IMR-90 (cell line): ENCODE data around the gene ARHGEF4. TPM values are rescaled to one million over a fixed set of nuclear protein-coding genes. Genes with fewer than 3 reads are reported as not detected.

Source experiments
- ATAC-seq: fragments of 200-7000 bp; cut with Tn5 transposase; 2 replicates; pipeline ENCODE4 v1.9.1; 2020; ENCODE audit warnings: low read depth, mild to moderate bottlenecking, moderate library complexity
- BruUV-seq: library from RNA; stranded (reverse); fragments of 400-500 nt; replicated peaks from 2 replicates; lab custom pipeline; 2021; lab: Mats Ljungman, UMichigan
- CTCF ChIA-PET: fragments of 300-600 bp; formaldehyde crosslinking; extraction: SDS; loops from one replicate; lab custom pipeline; 2021; ENCODE audit warnings: antibody characterized with exemption; lab: Yijun Ruan, JAX
- POLR2A ChIA-PET: fragments of 300-600 bp; sonication (Branson Sonifier 250); formaldehyde crosslinking; loops from one replicate; lab custom pipeline; 2022; ENCODE audit warnings: antibody characterized with exemption; ENCODE audit not compliant: unreplicated experiment; lab: Charles Lee
- DNase-seq: peaks from one replicate; pipeline ENCODE4 v3.0.0; 2013
- H2AFZ ChIP-seq: replicated peaks from 2 replicates; pipeline ENCODE3; 2013; ENCODE audit warnings: low read length, mild to moderate bottlenecking; ENCODE audit not compliant: poor library complexity
- H2AK5ac ChIP-seq: 2 replicates; pipeline ENCODE4 v1.6.1; 2013; ENCODE audit warnings: low read depth, low read length, inconsistent platforms
- H2AK9ac ChIP-seq: replicated peaks from 2 replicates; pipeline ENCODE3; 2013; ENCODE audit warnings: mild to moderate bottlenecking, low read depth, low read length, moderate library complexity; ENCODE audit not compliant: poor library complexity
- H2BK120ac ChIP-seq: 2 replicates; pipeline ENCODE4 v1.6.1; 2013; ENCODE audit warnings: low read depth, low read length, inconsistent platforms
- H2BK15ac ChIP-seq: 3 replicates; pipeline ENCODE4 v1.6.1; 2013; ENCODE audit warnings: low read depth, low read length, inconsistent platforms
- H2BK20ac ChIP-seq: 2 replicates; pipeline ENCODE4 v1.6.1; 2013; ENCODE audit warnings: low read depth, mild to moderate bottlenecking, inconsistent platforms, low read length, moderate library complexity
- H2BK5ac ChIP-seq: 2 replicates; pipeline ENCODE4 v1.6.1; 2013; ENCODE audit warnings: mild to moderate bottlenecking, low read depth, low read length, inconsistent platforms; ENCODE audit not compliant: poor library complexity, severe bottlenecking
- H3K14ac ChIP-seq: replicated peaks from 2 replicates; pipeline ENCODE4 v1.6.1; 2013; ENCODE audit warnings: low read depth, low read length, inconsistent platforms
- H3K18ac ChIP-seq: 2 replicates; pipeline ENCODE4 v1.6.1; 2013; ENCODE audit warnings: low read depth, low read length, control low read depth
- H3K23ac ChIP-seq: 2 replicates; pipeline ENCODE4 v1.6.1; 2013; ENCODE audit warnings: low read depth, low read length, inconsistent platforms
- H3K27ac ChIP-seq: 2 replicates; pipeline ENCODE4 v1.5.1; 2013; ENCODE audit warnings: mild to moderate bottlenecking, control low read depth, low read length; ENCODE audit not compliant: insufficient read depth
- H3K27me3 ChIP-seq: 2 replicates; pipeline ENCODE4 v1.6.1; 2013; ENCODE audit warnings: low read length; ENCODE audit not compliant: control insufficient read depth, insufficient read depth
- H3K36me3 ChIP-seq: 2 replicates; pipeline ENCODE4 v1.6.1; 2013; ENCODE audit warnings: low read length, mixed read lengths; ENCODE audit not compliant: control insufficient read depth, insufficient read depth
- H3K4ac ChIP-seq: 2 replicates; pipeline ENCODE4 v1.6.1; 2013; ENCODE audit warnings: low read depth, low read length, inconsistent platforms
- H3K4me1 ChIP-seq: 2 replicates; pipeline ENCODE4 v1.6.1; 2013; ENCODE audit warnings: low read length, mixed read lengths; ENCODE audit not compliant: control insufficient read depth, insufficient read depth
- H3K4me2 ChIP-seq: 2 replicates; pipeline ENCODE4 v1.6.1; 2013; ENCODE audit warnings: low read depth, mild to moderate bottlenecking, control low read depth, low read length, moderate library complexity
- H3K4me3 ChIP-seq: 2 replicates; pipeline ENCODE4 v1.5.1; 2013; ENCODE audit warnings: low read depth, mild to moderate bottlenecking, control low read depth, low read length, moderate library complexity; ENCODE audit not compliant: insufficient read depth
- H3K56ac ChIP-seq: 2 replicates; pipeline ENCODE4 v1.6.1; 2013; ENCODE audit warnings: low read length, inconsistent platforms; ENCODE audit not compliant: insufficient read depth; ENCODE audit errors: extremely low read depth
- H3K79me1 ChIP-seq, 2 experiments: 2 replicates each; pipeline ENCODE4 v1.6.1; 2013; ENCODE audit warnings: low read length in 2 of 2, inconsistent platforms in 1 of 2, low read depth in 1 of 2
- H3K9ac ChIP-seq: 2 replicates; pipeline ENCODE4 v1.6.1; 2013; ENCODE audit warnings: low read depth, low read length, control low read depth
- H3K9me1 ChIP-seq: 2 replicates; pipeline ENCODE4 v1.6.1; 2013; ENCODE audit warnings: low read length, inconsistent platforms; ENCODE audit not compliant: insufficient read depth
- H3K9me3 ChIP-seq: 2 replicates; pipeline ENCODE4 v1.6.1; 2013; ENCODE audit warnings: low read length; ENCODE audit not compliant: control insufficient read depth, insufficient read depth
- H4K20me1 ChIP-seq: 2 replicates; pipeline ENCODE4 v1.6.1; 2013; ENCODE audit warnings: low read length, inconsistent platforms; ENCODE audit not compliant: insufficient read depth
- H4K5ac ChIP-seq: 2 replicates; pipeline ENCODE4 v1.6.1; 2013; ENCODE audit warnings: mild to moderate bottlenecking, low read depth, low read length, control low read depth
- H4K8ac ChIP-seq, 2 experiments: 2 replicates each; pipeline ENCODE4 v1.6.1; 2013; ENCODE audit warnings: low read depth in 2 of 2, low read length in 2 of 2, control low read depth in 1 of 2, inconsistent platforms in 1 of 2
- H4K91ac ChIP-seq: 2 replicates; pipeline ENCODE4 v1.6.1; 2013; ENCODE audit warnings: low read depth, low read length, inconsistent platforms; ENCODE audit not compliant: insufficient read depth
- CEBPB ChIP-seq: IDR thresholded peaks from 2 replicates; pipeline ENCODE4 v1.6.1; 2012; ENCODE audit warnings: low read depth, low read length, improper control_type of control experiment
- CHD1 ChIP-seq: IDR thresholded peaks from 2 replicates; pipeline ENCODE4 v1.6.1; 2012; ENCODE audit warnings: low read depth, low read length, improper control_type of control experiment
- MAFK ChIP-seq: IDR thresholded peaks from 2 replicates; pipeline ENCODE4 v1.6.1; 2012; ENCODE audit warnings: low read depth, low read length, improper control_type of control experiment
- MXI1 ChIP-seq: IDR thresholded peaks from 2 replicates; pipeline ENCODE4 v1.6.1; 2012; ENCODE audit warnings: low read depth, mild to moderate bottlenecking, low read length, moderate library complexity, borderline replicate concordance
- RAD21 ChIP-seq: IDR thresholded peaks from 2 replicates; pipeline ENCODE4 v1.6.1; 2012; ENCODE audit warnings: low read length, improper control_type of control experiment
- WGBS, 2 experiments: methylation state at CpG; one replicate each; pipeline versions ENCODE4 v1.1.5 to v1.1.7; 2013; ENCODE audit warnings: missing lambda C conversion rate in 2 of 2; ENCODE audit not compliant: insufficient read length in 1 of 2; ENCODE audit errors: extremely low coverage in 2 of 2; 5-methylcytosine and 5-hydroxymethylcytosine counted together
- dilution Hi-C: fragments of 300-500 bp; cut with HindIII; formaldehyde crosslinking; loops from one replicate; pipeline ENCODE4 v1.14.3; 2018; ENCODE audit warnings: low sequenced_read_pairs; ENCODE audit not compliant: unreplicated experiment
- in situ Hi-C: fragments of 300-500 bp; cut with MboI; formaldehyde crosslinking; loops from 3 replicates; pipeline ENCODE4 v1.14.3; 2019; ENCODE audit warnings: low sequenced_read_pairs, inconsistent platforms, mixed read lengths
- intact Hi-C: fragments of 100-400 bp; cut with micrococcal nuclease; formaldehyde crosslinking; loops from 2 replicates; pipeline ENCODE4 v1.10.0; 2022
- polyA plus RNA-seq, 3 experiments: library from polyadenylated mRNA; depleted of rRNA; stranded (reverse); fragments of >200 nt; gene quantifications; 2 replicates each; pipeline ENCODE4 v1.2.3, GENCODE V29; 2012; ENCODE audit warnings: low replicate concordance in 1 of 3
- total RNA-seq: library from RNA; depleted of rRNA; stranded (reverse); fragments of >200 nt; gene quantifications from 2 replicates; pipeline ENCODE4 v1.2.3, GENCODE V29; 2012

The ARHGEF4 gene
- total and polyA plus RNA-seq, 2 of the 4 experiments (the other 2 are of a cell fraction): 2.7 to 5.0 TPM

DNA sequence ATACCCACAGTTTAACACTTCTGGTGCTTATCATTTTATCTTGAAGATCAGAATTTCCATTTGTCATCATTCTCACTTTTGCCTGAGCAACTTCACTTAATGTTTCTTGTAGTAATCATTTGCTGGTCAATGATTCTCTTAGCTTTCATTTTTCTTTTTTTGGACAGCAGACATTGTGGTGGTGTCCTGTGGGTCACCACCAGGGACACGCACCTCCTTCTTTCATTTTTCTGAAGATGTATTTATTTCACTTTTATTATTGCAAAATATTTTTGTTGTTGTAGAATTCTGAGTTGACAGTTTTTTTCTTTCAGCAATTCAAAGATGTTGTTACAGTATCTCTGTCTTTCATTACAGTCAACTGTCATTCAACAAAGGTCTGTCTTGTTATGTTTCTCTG lies 172.3 kb downstream of the ARHGEF4 start:
- in situ Hi-C loops: no loop called here

More for the DNA sequence above, 172.3 kb downstream of the ARHGEF4 start:
- TF ChIP-seq MXI1 (no peak), CHD1 (no peak), CEBPB (no peak), RAD21 (no peak), MAFK (no peak)
- Histone ChIP-seq H3K4me1 (no peaks in the 10 kb centered on the region), H2AK5ac (no peak overlapping the region), H3K36me3 (no peaks in the 10 kb centered on the region), H4K20me1 (no peaks in the 10 kb centered on the region), H4K8ac (no peak overlapping the region), H3K23ac (no peak overlapping the region), H2BK15ac (no peak overlapping the region), H2BK5ac (no peak overlapping the region), H3K9me1 (no peaks in the 10 kb centered on the region), H4K5ac (no peak overlapping the region), H3K27ac (no peak overlapping the region), H2BK20ac (no peak overlapping the region), H4K91ac (no peak overlapping the region), H3K14ac (no peak overlapping the region), H3K56ac (no peak overlapping the region), H2AFZ (no peak overlapping the region), H2BK120ac (no peak overlapping the region), H3K79me1 (no peaks in the 10 kb centered on the region), H3K4ac (no peak overlapping the region), H3K27me3 (peaks cover 13% of the 10 kb centered on the region), H3K9ac (no peak overlapping the region), H2AK9ac (no peak overlapping the region), H3K18ac (no peak overlapping the region), H3K4me2 (no peak overlapping the region), H3K9me3 (no peaks in the 10 kb centered on the region), H3K4me3 (no peak overlapping the region)
- DNase-seq (no peak), ATAC-seq (no peak)
- ChIA-PET POLR2A (no interaction called here), CTCF (no interaction called here)
- BruUV-seq: no TSS peak
- intact Hi-C loops (no loop called here), dilution Hi-C loops (no loop called here)
- WGBS, 2 experiments: no CpG with 5 or more reads among the region's 1 CpG
